ENCODE data around the gene CFAP20DC.
"Not testable (repeated sequence)": the region's sequence is repeated elsewhere in the genome, so short reads cannot be mapped to it uniquely, and the experiment has no call there.

CFAP20DC gene

GRCh38 chr3:59017617-59017984 lies 32.2 kb downstream of the CFAP20DC start:
- DNase-seq (ENCODE audit: low read depth) = no peak

GRCh38 chr3:59016930-59017616 lies 32.8 kb downstream of the CFAP20DC start:
- DNase-seq (ENCODE audit: low read depth) = no peak

GRCh38 chr3:59013611-59014010 lies 36.2 kb downstream of the CFAP20DC start:
- no peak for DNase-seq (ENCODE audit: low read depth)

GRCh38 chr3:59006634-59007517 lies 42.9 kb downstream of the CFAP20DC start:
- DNase-seq (ENCODE audit: low read depth) = no peak

- no peak for DNase-seq (ENCODE audit: low read depth)
Observed at GRCh38 chr3:59001675-59002074, 48.1 kb downstream of the CFAP20DC start.

GRCh38 chr3:58999774-59000160 lies 50.1 kb downstream of the CFAP20DC start:
- DNase-seq (ENCODE audit: low read depth) = no peak

- DNase-seq (ENCODE audit: low read depth) = no peak
Observed at GRCh38 chr3:58999134-58999773, 50.6 kb downstream of the CFAP20DC start.

- DNase-seq (ENCODE audit: low read depth) = no peak
Observed at GRCh38 chr3:58998476-58999117, 51.2 kb downstream of the CFAP20DC start.

- DNase-seq (ENCODE audit: low read depth) = no peak
Observed at GRCh38 chr3:58996730-58997129, 53.1 kb downstream of the CFAP20DC start.

- no peak for DNase-seq (ENCODE audit: low read depth)
Observed at GRCh38 chr3:58994746-58995330, 55.0 kb downstream of the CFAP20DC start.

- DNase-seq (ENCODE audit: low read depth) = no peak
Observed at GRCh38 chr3:58993547-58993946, 56.3 kb downstream of the CFAP20DC start.

GRCh38 chr3:58991623-58992022 lies 58.2 kb downstream of the CFAP20DC start:
- DNase-seq (ENCODE audit: low read depth) = no peak

- no peak for DNase-seq (ENCODE audit: low read depth)
Observed at GRCh38 chr3:58991026-58991425, 58.8 kb downstream of the CFAP20DC start.

GRCh38 chr3:58989955-58990354 lies 59.9 kb downstream of the CFAP20DC start:
- DNase-seq (ENCODE audit: low read depth) = no peak

GRCh38 chr3:58989163-58989562 lies 60.7 kb downstream of the CFAP20DC start:
- no peak for DNase-seq (ENCODE audit: low read depth)

- no peak for DNase-seq (ENCODE audit: low read depth)
Observed at GRCh38 chr3:58988041-58988440, 61.8 kb downstream of the CFAP20DC start.

- no peak for DNase-seq (ENCODE audit: low read depth)
Observed at GRCh38 chr3:58986654-58987053, 63.2 kb downstream of the CFAP20DC start.

GRCh38 chr3:58979840-58980239 lies 70.0 kb downstream of the CFAP20DC start:
- no peak for DNase-seq (ENCODE audit: low read depth)

- no peak for DNase-seq (ENCODE audit: low read depth)
Observed at GRCh38 chr3:58973796-58974195, 76.0 kb downstream of the CFAP20DC start.

GRCh38 chr3:58967866-58968265 lies 82.0 kb downstream of the CFAP20DC start:
- DNase-seq (ENCODE audit: low read depth) = not testable (repeated sequence)

GRCh38 chr3:58965865-58966264 lies 84.0 kb downstream of the CFAP20DC start:
- no peak for DNase-seq (ENCODE audit: low read depth)

- DNase-seq (ENCODE audit: low read depth) = no peak
Observed at GRCh38 chr3:58963928-58964503, 85.8 kb downstream of the CFAP20DC start.
